ENCODE data around the gene LCP2. TPM values are rescaled to one million over a fixed set of nuclear protein-coding genes. Genes with fewer than 3 reads are reported as not detected.
"Not testable (repeated sequence)": the region's sequence is repeated elsewhere in the genome, so short reads cannot be mapped to it uniquely, and the experiment has no call there.

The LCP2 gene
- total RNA-seq, 1 experiment from 2014 or later, result 0.36 TPM

DNA sequence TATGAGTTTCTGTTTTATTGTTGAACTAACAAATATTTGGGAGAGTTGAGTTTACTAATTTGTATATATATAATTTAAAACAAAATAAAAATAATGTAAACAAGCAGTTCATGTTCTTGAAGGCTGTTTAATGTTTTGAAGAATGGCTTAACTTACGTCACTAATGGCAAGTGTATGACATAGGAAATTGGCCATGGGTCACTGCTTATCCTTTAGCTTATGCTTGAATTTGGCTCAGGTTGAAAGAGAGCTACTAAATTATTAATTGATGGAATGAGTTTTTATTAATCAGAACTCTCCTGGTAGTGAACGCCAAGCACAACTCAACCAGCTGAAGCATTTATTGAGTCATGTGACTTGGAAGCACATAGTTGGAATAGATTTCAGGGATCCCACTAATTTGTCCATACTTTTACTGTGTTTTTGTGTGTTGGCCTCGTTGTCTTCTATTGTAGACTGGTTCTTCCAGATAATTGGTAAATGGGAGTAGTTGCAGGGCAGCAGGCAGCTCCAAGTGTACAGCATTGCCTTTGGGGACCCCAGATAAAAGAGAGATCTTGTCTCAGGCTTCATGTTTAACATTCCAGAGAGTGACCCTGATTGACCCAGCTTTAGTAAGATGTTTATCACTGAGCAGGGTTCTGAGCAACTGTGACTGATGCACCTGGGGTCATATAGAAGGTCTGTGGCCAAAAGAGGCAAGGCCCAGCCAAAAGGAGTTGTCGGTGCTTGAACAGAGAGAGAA is 51.3 kb downstream of the LCP2 start:
- DNase-seq (ENCODE audit: low read depth, low spot score) (no peak), ATAC-seq (no peak)
- Histone ChIP-seq H3K4me3 (ENCODE audit: low read depth in 2 of 2, low read length in 2 of 2) (no peak overlapping the region), H3K36me3 (ENCODE audit: control insufficient read depth, insufficient read depth, low read length) (no peaks in the 10 kb centered on the region), H3K27ac (ENCODE audit: low read length) (no peak overlapping the region), H3K4me1 (ENCODE audit: control insufficient read depth, insufficient read depth, low read length) (no peaks in the 10 kb centered on the region), H3K9me3 (ENCODE audit: control insufficient read depth, insufficient read depth, low read depth, low read length) (no peaks in the 10 kb centered on the region), H3K27me3 (ENCODE audit: control insufficient read depth, insufficient read depth, low read length) (peaks cover 26% of the 10 kb centered on the region)
- in situ Hi-C loops (cut with HindIII; ENCODE audit: low pct_unique_long_range_greater_than_20kb, low sequenced_read_pairs), result no loop called here
- intact Hi-C loops (cut with micrococcal nuclease; ENCODE audit: unreplicated experiment), result no loop called here
- CTCF ChIA-PET, result interaction anchor here (1.6 kb wide), 1 partner anchor 21 kb away, joined by 3 read pairs; no protein-coding TSS in a partner anchor
- TF ChIP-seq POLR2AphosphoS5 (IDR thresholded peaks at IDR 0.05; ENCODE audit: low read depth, low read length) (no peak), REST (IDR thresholded peaks at IDR 0.05; ENCODE audit: insufficient read depth in 1 of 2, low read depth in 2 of 2, low read length in 1 of 2) (no peak), SIN3A (IDR thresholded peaks at IDR 0.05; ENCODE audit: borderline replicate concordance, insufficient read depth, low read depth, low read length) (no peak)
- no TSS peak for BruUV-seq (replicated peaks)
- POLR2A ChIA-PET, result no interaction called here

- H3K4me1 ChIP-seq (ENCODE audit: control insufficient read depth, insufficient read depth, low read length); CTCF ChIA-PET; POLR2A ChIA-PET; in situ Hi-C loops (cut with HindIII; ENCODE audit: low pct_unique_long_range_greater_than_20kb, low sequenced_read_pairs); H3K4me3 ChIP-seq (ENCODE audit: low read depth in 2 of 2, low read length in 2 of 2); H3K27ac ChIP-seq (ENCODE audit: low read length); H3K9me3 ChIP-seq (ENCODE audit: control insufficient read depth, insufficient read depth, low read depth, low read length); DNase-seq (ENCODE audit: low read depth, low spot score); intact Hi-C loops (cut with micrococcal nuclease; ENCODE audit: unreplicated experiment); ATAC-seq; H3K36me3 ChIP-seq (ENCODE audit: control insufficient read depth, insufficient read depth, low read length); BruUV-seq (replicated peaks): not testable (repeated sequence)
- peaks cover 20% of the 10 kb centered on the region for H3K27me3 ChIP-seq (ENCODE audit: control insufficient read depth, insufficient read depth, low read length)
These were observed 52.1 kb downstream of the LCP2 start for GRCh38 chr5:170245436-170245835.

- BruUV-seq (replicated peaks), result no TSS peak
- TF ChIP-seq, protein P1, sequence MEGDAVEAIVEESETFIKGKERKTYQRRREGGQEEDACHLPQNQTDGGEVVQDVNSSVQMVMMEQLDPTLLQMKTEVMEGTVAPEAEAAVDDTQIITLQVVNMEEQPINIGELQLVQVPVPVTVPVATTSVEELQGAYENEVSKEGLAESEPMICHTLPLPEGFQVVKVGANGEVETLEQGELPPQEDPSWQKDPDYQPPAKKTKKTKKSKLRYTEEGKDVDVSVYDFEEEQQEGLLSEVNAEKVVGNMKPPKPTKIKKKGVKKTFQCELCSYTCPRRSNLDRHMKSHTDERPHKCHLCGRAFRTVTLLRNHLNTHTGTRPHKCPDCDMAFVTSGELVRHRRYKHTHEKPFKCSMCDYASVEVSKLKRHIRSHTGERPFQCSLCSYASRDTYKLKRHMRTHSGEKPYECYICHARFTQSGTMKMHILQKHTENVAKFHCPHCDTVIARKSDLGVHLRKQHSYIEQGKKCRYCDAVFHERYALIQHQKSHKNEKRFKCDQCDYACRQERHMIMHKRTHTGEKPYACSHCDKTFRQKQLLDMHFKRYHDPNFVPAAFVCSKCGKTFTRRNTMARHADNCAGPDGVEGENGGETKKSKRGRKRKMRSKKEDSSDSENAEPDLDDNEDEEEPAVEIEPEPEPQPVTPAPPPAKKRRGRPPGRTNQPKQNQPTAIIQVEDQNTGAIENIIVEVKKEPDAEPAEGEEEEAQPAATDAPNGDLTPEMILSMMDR (IDR thresholded peaks at IDR 0.05), result no peak
- no peak for TF ChIP-seq POLR2AphosphoS5 (IDR thresholded peaks at IDR 0.05; ENCODE audit: low read depth, low read length)
- no peak for TF ChIP-seq REST (IDR thresholded peaks at IDR 0.05; ENCODE audit: insufficient read depth in 1 of 2, low read depth in 2 of 2, low read length in 1 of 2)
- no peak for TF ChIP-seq SIN3A (IDR thresholded peaks at IDR 0.05; ENCODE audit: borderline replicate concordance, insufficient read depth, low read depth, low read length)
- no peak for TF ChIP-seq TCF7L2 (IDR thresholded peaks at IDR 0.05; ENCODE audit: low read depth, low read length)
- no peaks in the 10 kb centered on the region for H3K36me3 ChIP-seq (ENCODE audit: control insufficient read depth, insufficient read depth, low read length)
These were observed 59.0 kb downstream of the LCP2 start for GRCh38 chr5:170238456-170239196.

More at GRCh38 chr5:170238456-170239196, 59.0 kb downstream of the LCP2 start:
- DNase-seq (ENCODE audit: low read depth, low spot score), result no peak
- no peaks in the 10 kb centered on the region; the same call in 1 of the 2 replicates for H3K27me3 ChIP-seq (ENCODE audit: control insufficient read depth, insufficient read depth, low read length)
- CTCF ChIA-PET, result no interaction called here
- POLR2A ChIA-PET, result no interaction called here
- H3K4me3 ChIP-seq (ENCODE audit: low read depth in 2 of 2, low read length in 2 of 2), result no peak overlapping the region
- in situ Hi-C loops (cut with HindIII; ENCODE audit: low pct_unique_long_range_greater_than_20kb, low sequenced_read_pairs) (no loop called here), intact Hi-C loops (cut with micrococcal nuclease; ENCODE audit: unreplicated experiment) (no loop called here)
- no peak overlapping the region for H3K27ac ChIP-seq (ENCODE audit: low read length)
- no peaks in the 10 kb centered on the region for H3K9me3 ChIP-seq (ENCODE audit: control insufficient read depth, insufficient read depth, low read depth, low read length)
- no peak for ATAC-seq
- no peaks in the 10 kb centered on the region for H3K4me1 ChIP-seq (ENCODE audit: control insufficient read depth, insufficient read depth, low read length)

Measured in Panc1 (cell line).